GM15510 (cell line): ENCODE data around the gene F12.

Source experiments
- POLR2A ChIP-seq: IDR thresholded peaks from 3 replicates; pipeline ENCODE4 v1.6.1; 2011; ENCODE audit warnings: borderline replicate concordance; ENCODE audit not compliant: insufficient read length; ENCODE audit errors: extremely low read depth

F12 gene

GRCh38 chr5:177354256-177354655 is 55.1 kb downstream of the F12 start:
- no peak for TF ChIP-seq POLR2A

GRCh38 chr5:177353093-177353492 is 56.3 kb downstream of the F12 start:
- TF ChIP-seq POLR2A = no peak
